Ishikawa (cell line): ENCODE measurements around the gene SSH2.

ENCODE experiments used
- CEBPB ChIP-seq: IDR thresholded peaks from 2 replicates; pipeline ENCODE4 v1.6.1; 2012
- CREB1 ChIP-seq: IDR thresholded peaks from 2 replicates; pipeline ENCODE4 v1.6.1; 2012; ENCODE audit warnings: low read depth
- EGR1 ChIP-seq: IDR thresholded peaks from 2 replicates; pipeline ENCODE4 v1.6.1; 2012
- EP300 ChIP-seq: IDR thresholded peaks from 2 replicates; pipeline ENCODE4 v1.6.1; 2012; ENCODE audit warnings: borderline replicate concordance
- FOXM1 ChIP-seq: IDR thresholded peaks from 2 replicates; pipeline ENCODE4 v1.6.1; 2012; ENCODE audit warnings: low read depth, borderline replicate concordance
- MAX ChIP-seq: IDR thresholded peaks from 2 replicates; pipeline ENCODE4 v1.6.1; 2012
- NFIC ChIP-seq: IDR thresholded peaks from 2 replicates; pipeline ENCODE4 v1.6.1; 2012
- RAD21 ChIP-seq: IDR thresholded peaks from 2 replicates; pipeline ENCODE4 v1.6.1; 2012; ENCODE audit warnings: low read depth
- REST ChIP-seq: IDR thresholded peaks from 2 replicates; pipeline ENCODE4 v1.6.1; 2012; ENCODE audit warnings: low read depth, mild to moderate bottlenecking
- TAF1 ChIP-seq: IDR thresholded peaks from 2 replicates; pipeline ENCODE4 v1.6.1; 2012; ENCODE audit warnings: low read depth, mild to moderate bottlenecking
- TCF12 ChIP-seq: IDR thresholded peaks from 2 replicates; pipeline ENCODE4 v1.6.1; 2012; ENCODE audit warnings: low read depth
- TEAD4 ChIP-seq: IDR thresholded peaks from 2 replicates; pipeline ENCODE4 v1.6.1; 2012
- USF1 ChIP-seq: IDR thresholded peaks from 2 replicates; pipeline ENCODE4 v1.6.1; 2012
- YY1 ChIP-seq: IDR thresholded peaks from 2 replicates; pipeline ENCODE4 v1.6.1; 2012; ENCODE audit warnings: low read depth
- ZBTB7A ChIP-seq: IDR thresholded peaks from 2 replicates; pipeline ENCODE4 v1.6.1; 2012; ENCODE audit warnings: low read depth

SSH2 gene

GRCh38 chr17:29924786-29925185 is 5.2 kb downstream of the SSH2 start:
- TF ChIP-seq EGR1 (no peak), ZBTB7A (no peak), FOXM1 (no peak), USF1 (no peak), YY1 (no peak), CREB1 (no peak), CEBPB (no peak), TEAD4 (no peak), TAF1 (no peak), TCF12 (no peak), REST (no peak), RAD21 (no peak), NFIC (no peak), MAX (no peak), EP300 (no peak)

DNA sequence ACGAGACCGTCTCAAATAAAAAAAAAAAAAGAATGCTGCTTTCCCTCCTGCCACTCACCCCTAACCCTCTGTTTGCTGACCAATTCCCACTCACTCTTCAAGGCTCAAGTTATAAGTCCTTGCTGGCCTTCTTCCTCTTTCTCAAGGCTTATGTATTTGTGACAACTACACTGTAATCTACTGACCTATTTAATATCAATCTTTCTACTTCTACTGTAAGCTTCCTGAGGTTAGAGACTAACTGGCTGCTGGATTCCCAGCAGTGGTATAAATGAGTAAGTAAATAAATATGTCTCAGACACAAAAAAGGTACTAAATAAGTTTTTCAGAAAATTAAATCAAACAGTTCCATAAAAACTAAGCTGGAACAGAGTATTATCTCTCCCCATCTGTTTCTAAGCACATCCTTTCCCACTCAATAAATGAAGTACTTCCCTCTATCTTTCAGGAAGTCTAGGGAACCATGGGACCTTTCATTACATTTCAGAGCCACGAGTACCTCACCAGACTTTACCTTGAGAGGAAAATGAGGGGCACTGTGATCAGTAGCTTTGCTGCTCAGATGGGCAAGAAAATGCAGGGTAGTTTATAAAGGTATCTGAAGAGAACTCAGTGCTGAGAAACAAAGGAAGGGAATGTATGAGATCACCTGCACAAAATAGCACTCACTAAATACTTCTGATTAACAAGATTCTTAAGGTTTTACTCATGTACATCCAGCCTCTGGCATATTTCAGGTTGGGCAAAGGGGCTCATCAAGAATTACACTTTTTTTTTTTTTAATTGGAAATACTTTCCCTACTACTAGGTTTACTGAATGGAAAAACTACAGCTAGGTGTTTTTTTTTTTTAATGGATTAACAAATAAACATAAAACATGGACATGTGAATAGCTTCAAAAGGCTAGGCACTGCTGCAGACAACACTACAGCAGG is 10.8 kb downstream of the SSH2 start:
- TF ChIP-seq TCF12 (no peak), REST (no peak), CREB1 (no peak), NFIC (no peak), YY1 (no peak), EGR1 (no peak), CEBPB (no peak), ZBTB7A (no peak), FOXM1 (no peak), RAD21 (no peak), TAF1 (no peak), MAX (no peak), USF1 (no peak), EP300 (no peak), TEAD4 (no peak)

GRCh38 chr17:29918016-29918415 is 12.0 kb downstream of the SSH2 start:
- TF ChIP-seq TEAD4 (no peak), EGR1 (no peak), TCF12 (no peak), USF1 (no peak), MAX (no peak), ZBTB7A (no peak), NFIC (no peak), YY1 (no peak)

GRCh38 chr17:29914819-29915537 is 15.1 kb downstream of the SSH2 start:
- TF ChIP-seq CEBPB (no peak), REST (no peak)
